Keratinocyte (primary cell): ENCODE data around the gene CER1. TPM values are rescaled to one million over a fixed set of nuclear protein-coding genes. Genes with fewer than 3 reads are reported as not detected.

Experiments used
- DNase-seq: peaks from one replicate; pipeline ENCODE4 v3.0.0-alpha.2; 2011; ENCODE audit warnings: low read depth, missing footprints, low spot score
- FAIRE-seq: peaks from 2 replicates; lab custom pipeline; 2011; peaks lifted over from hg19 to GRCh38; lab: Jason Lieb, UNC
- H2AFZ ChIP-seq: 2 replicates; pipeline ENCODE4 v1.6.0; 2012; ENCODE audit warnings: low read length, control low read depth, inconsistent platforms; ENCODE audit not compliant: control insufficient read depth
- H3K27ac ChIP-seq: 2 replicates; pipeline ENCODE4 v1.5.1; 2011; ENCODE audit warnings: low read length; ENCODE audit not compliant: control insufficient read depth, insufficient read depth
- H3K27me3 ChIP-seq: 3 replicates; pipeline ENCODE4 v1.6.0; 2011; ENCODE audit warnings: low read length; ENCODE audit not compliant: control insufficient read depth, insufficient read depth; ENCODE audit errors: extremely low read depth
- H3K36me3 ChIP-seq, 2 experiments: 2 replicates in 1 of 2; 3 replicates in 1 of 2; pipeline ENCODE4 v1.5.1; 2011; ENCODE audit warnings: low read length in 2 of 2, mild to moderate bottlenecking in 1 of 2; ENCODE audit not compliant: control insufficient read depth in 2 of 2, insufficient read depth in 2 of 2; ENCODE audit errors: extremely low read depth in 1 of 2
- H3K4me1 ChIP-seq: 3 replicates; pipeline ENCODE4 v1.5.1; 2011; ENCODE audit warnings: low read length; ENCODE audit not compliant: control insufficient read depth, insufficient read depth; ENCODE audit errors: extremely low read depth
- H3K4me2 ChIP-seq: 3 replicates; pipeline ENCODE4 v1.6.0; 2011; ENCODE audit warnings: low read depth, low read length; ENCODE audit not compliant: control insufficient read depth, insufficient read depth; ENCODE audit errors: extremely low read depth
- H3K4me3 ChIP-seq, 3 experiments: fragments of 200-600 bp in 1 of 3; sonication (generic) in 1 of 3; 2 replicates in 2 of 3; 3 replicates in 1 of 3; pipeline ENCODE4 v1.5.1; 2011 to 2016; ENCODE audit warnings: low read length in 3 of 3, mild to moderate bottlenecking in 3 of 3, control low read depth in 2 of 3, inconsistent platforms in 1 of 3, low read depth in 1 of 3, mixed read lengths in 1 of 3, mixed run types in 1 of 3, moderate library complexity in 1 of 3; ENCODE audit not compliant: control insufficient read depth in 2 of 3, insufficient read depth in 2 of 3; ENCODE audit errors: extremely low read depth in 1 of 3
- H3K79me2 ChIP-seq: 2 replicates; pipeline ENCODE4 v1.6.0; 2012; ENCODE audit warnings: low read length; ENCODE audit not compliant: control insufficient read depth, insufficient read depth
- H3K9ac ChIP-seq: 3 replicates; pipeline ENCODE4 v1.6.0; 2011; ENCODE audit warnings: low read length; ENCODE audit not compliant: control insufficient read depth, insufficient read depth; ENCODE audit errors: extremely low read depth
- H3K9me1 ChIP-seq: 3 replicates; pipeline ENCODE4 v1.6.0; 2011; ENCODE audit warnings: low read length; ENCODE audit not compliant: control insufficient read depth, insufficient read depth; ENCODE audit errors: extremely low read depth
- H3K9me3 ChIP-seq: 2 replicates; pipeline ENCODE4 v1.5.1; 2012; ENCODE audit warnings: low read depth, low read length; ENCODE audit not compliant: control insufficient read depth
- H4K20me1 ChIP-seq: 3 replicates; pipeline ENCODE4 v1.6.0; 2011; ENCODE audit warnings: low read length; ENCODE audit not compliant: control insufficient read depth, insufficient read depth; ENCODE audit errors: extremely low read depth
- EZH2 ChIP-seq: IDR thresholded peaks from one replicate; pipeline ENCODE4 v1.6.1; 2012; ENCODE audit warnings: inconsistent platforms, mild to moderate bottlenecking, low read length, moderate library complexity
- dilution Hi-C: fragments of 300-500 bp; cut with MboI; formaldehyde crosslinking; loops from one replicate; pipeline ENCODE4 v1.7.0; 2020; ENCODE audit warnings: low sequenced_read_pairs; ENCODE audit not compliant: extremely low pct_ligation_motif_present
- polyA plus RNA-seq, 5 experiments: library from polyadenylated mRNA; depleted of rRNA in 3 of 5; stranded (reverse) in 3 of 5; stranded (forward) in 1 of 5; unstranded in 1 of 5; fragments of >200 nt; gene quantifications; 1 replicate in 1 of 5; 2 replicates in 3 of 5; 3 replicates in 1 of 5; pipeline versions ENCODE4 v1.2.1 to v1.2.3, GENCODE V29; 2011 to 2012; ENCODE audit warnings: missing spikeins in 2 of 5, low read depth in 1 of 5, low replicate concordance in 1 of 5
- TF ChIP-seq, protein P1 (sequence below), 3 experiments: IDR thresholded peaks in 1 of 3; conservative IDR thresholded peaks in 1 of 3; optimal IDR thresholded peaks in 1 of 3; 2 replicates in 2 of 3; 3 replicates in 1 of 3; pipeline versions ENCODE3 to v1.5.1; 2011; ENCODE audit warnings: low read length in 3 of 3, mild to moderate bottlenecking in 3 of 3, moderate library complexity in 2 of 3, control low read depth in 1 of 3, inconsistent platforms in 1 of 3; ENCODE audit not compliant: insufficient read depth in 2 of 3; ENCODE audit errors: extremely low read depth in 1 of 3

The CER1 gene
- polyA plus RNA-seq, 1 donor (not counting 4 experiments of a cell fraction or from before 2014, with no cell fraction given) = not detected

DNA sequence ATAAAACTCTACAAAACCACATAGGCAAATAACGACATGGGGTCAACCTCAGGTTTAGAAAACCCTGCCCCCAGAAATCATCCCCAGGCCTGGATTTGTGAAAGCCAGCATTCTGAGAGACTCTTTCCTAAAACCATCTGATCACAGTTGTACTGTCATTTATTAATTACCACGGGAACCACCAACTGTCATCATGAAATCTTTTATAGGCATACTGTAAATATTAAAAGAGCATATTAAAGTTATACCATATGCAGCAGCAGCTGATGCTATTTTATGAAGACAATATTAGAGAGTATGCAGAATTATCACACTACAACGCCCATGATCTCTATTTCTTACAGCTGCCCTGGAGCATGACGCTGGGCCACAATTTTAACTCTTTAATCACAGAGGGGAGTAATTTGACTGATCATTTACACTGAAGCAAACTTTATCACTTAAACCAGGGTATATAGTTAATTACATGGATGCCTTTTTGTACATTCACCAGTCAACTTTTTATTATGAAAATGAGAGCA, 20.3 kb downstream of the CER1 start:
- Histone ChIP-seq H3K4me3 (no peak overlapping the region), H3K27ac (no peak overlapping the region), H3K9me1 (no peaks in the 10 kb centered on the region), H3K9me3 (peaks cover 2% of the 10 kb centered on the region), H3K9ac (no peak overlapping the region), H3K79me2 (no peaks in the 10 kb centered on the region), H2AFZ (no peak overlapping the region), H3K27me3 (peaks cover 13% of the 10 kb centered on the region), H3K4me1 (no peaks in the 10 kb centered on the region), H3K36me3 (no peaks in the 10 kb centered on the region), H4K20me1 (no peaks in the 10 kb centered on the region), H3K4me2 (no peak overlapping the region)
- FAIRE-seq (no peak), DNase-seq (no peak)
- TF ChIP-seq, protein P1, sequence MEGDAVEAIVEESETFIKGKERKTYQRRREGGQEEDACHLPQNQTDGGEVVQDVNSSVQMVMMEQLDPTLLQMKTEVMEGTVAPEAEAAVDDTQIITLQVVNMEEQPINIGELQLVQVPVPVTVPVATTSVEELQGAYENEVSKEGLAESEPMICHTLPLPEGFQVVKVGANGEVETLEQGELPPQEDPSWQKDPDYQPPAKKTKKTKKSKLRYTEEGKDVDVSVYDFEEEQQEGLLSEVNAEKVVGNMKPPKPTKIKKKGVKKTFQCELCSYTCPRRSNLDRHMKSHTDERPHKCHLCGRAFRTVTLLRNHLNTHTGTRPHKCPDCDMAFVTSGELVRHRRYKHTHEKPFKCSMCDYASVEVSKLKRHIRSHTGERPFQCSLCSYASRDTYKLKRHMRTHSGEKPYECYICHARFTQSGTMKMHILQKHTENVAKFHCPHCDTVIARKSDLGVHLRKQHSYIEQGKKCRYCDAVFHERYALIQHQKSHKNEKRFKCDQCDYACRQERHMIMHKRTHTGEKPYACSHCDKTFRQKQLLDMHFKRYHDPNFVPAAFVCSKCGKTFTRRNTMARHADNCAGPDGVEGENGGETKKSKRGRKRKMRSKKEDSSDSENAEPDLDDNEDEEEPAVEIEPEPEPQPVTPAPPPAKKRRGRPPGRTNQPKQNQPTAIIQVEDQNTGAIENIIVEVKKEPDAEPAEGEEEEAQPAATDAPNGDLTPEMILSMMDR (optimal IDR thresholded peaks at IDR 0.05 in 1 of 3, IDR thresholded peaks at IDR 0.05 in 1 of 3, conservative IDR thresholded peaks at IDR 0.05 in 1 of 3; ENCODE audit: extremely low read depth in 1 of 3, insufficient read depth in 2 of 3, low read length in 3 of 3) = no peak
- no peak for TF ChIP-seq EZH2
- dilution Hi-C loops = no loop called here

DNA sequence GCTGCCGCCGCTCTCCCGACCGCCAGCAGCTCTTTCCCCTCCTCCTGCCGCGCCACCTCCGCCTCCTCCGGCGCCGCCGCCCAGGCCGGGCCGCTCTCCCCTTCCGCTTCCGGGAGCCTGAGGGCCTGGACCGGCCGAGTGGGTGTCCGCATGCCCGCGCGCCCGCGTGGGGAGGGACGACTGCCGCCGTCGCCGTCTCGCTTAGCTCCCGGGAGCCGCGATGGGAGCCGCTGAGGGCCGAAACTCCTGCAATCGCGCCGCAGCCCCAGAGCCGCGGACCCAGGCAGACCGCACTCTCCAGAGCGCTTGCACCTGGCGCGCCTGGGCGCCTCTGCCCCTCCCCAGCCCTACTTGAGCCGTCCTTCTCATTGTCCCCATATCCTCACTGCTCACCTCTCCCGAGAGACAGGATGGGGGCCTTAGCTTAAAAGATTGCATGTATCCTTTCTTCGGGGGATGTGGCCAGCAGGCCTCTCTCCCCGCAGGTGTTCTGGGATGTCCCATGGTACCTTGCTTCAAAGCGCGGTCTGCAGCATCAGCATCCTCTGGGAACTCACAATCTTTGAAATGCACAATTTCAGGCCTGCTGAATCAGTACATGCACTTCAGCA, 29.2 kb downstream of the CER1 start, which contains the start of gene ZDHHC21:
Gene ZDHHC21 (minus strand): TSS at position 182 of the 611 bp plus-strand sequence. CDS start 19,092 bp downstream, outside the sequence.
- dilution Hi-C loops = no loop called here
- H3K4me1 ChIP-seq = peaks cover 4% of the 10 kb centered on the region
- DNase-seq (no peak), FAIRE-seq (peak; percentile 67)
- H3K9me1 ChIP-seq = no peaks in the 10 kb centered on the region
- no peaks in the 10 kb centered on the region for H3K79me2 ChIP-seq
- no peaks in the 10 kb centered on the region for H4K20me1 ChIP-seq
- H2AFZ ChIP-seq = peak within 1 kb of the TSS; percentile 82
- H3K27me3 ChIP-seq = peaks cover 2% of the 10 kb centered on the region
- no peak within 1 kb of the TSS for H3K27ac ChIP-seq
- TF ChIP-seq EZH2 = no peak
- TF ChIP-seq, protein P1 (optimal IDR thresholded peaks at IDR 0.05 in 1 of 3, IDR thresholded peaks at IDR 0.05 in 1 of 3, conservative IDR thresholded peaks at IDR 0.05 in 1 of 3; ENCODE audit: extremely low read depth in 1 of 3, insufficient read depth in 2 of 3, low read length in 3 of 3) = no peak
- H3K9me3 ChIP-seq = no peaks in the 10 kb centered on the region
- peak within 1 kb of the TSS; percentile 49 for H3K9ac ChIP-seq
- H3K4me3 ChIP-seq = peak within 1 kb of the TSS; percentile 67 to 81 (median 78)
- H3K4me2 ChIP-seq = peak within 1 kb of the TSS; percentile 92
- peaks cover 0 to 6% of the 10 kb centered on the region in 2 experiments for H3K36me3 ChIP-seq
